Keratinocyte (primary cell): ENCODE measurements around the gene SLC15A3. TPM values are rescaled to one million over a fixed set of nuclear protein-coding genes. Genes with fewer than 3 reads are reported as not detected.

Experiments used
- DNase-seq: peaks from one replicate; pipeline ENCODE4 v3.0.0-alpha.2; 2011; ENCODE audit warnings: low read depth, missing footprints, low spot score
- FAIRE-seq: peaks from 2 replicates; lab custom pipeline; 2011; peaks lifted over from hg19 to GRCh38; lab: Jason Lieb, UNC
- H2AFZ ChIP-seq: 2 replicates; pipeline ENCODE4 v1.6.0; 2012; ENCODE audit warnings: low read length, control low read depth, inconsistent platforms; ENCODE audit not compliant: control insufficient read depth
- H3K27ac ChIP-seq: 2 replicates; pipeline ENCODE4 v1.5.1; 2011; ENCODE audit warnings: low read length; ENCODE audit not compliant: control insufficient read depth, insufficient read depth
- H3K27me3 ChIP-seq: 3 replicates; pipeline ENCODE4 v1.6.0; 2011; ENCODE audit warnings: low read length; ENCODE audit not compliant: control insufficient read depth, insufficient read depth; ENCODE audit errors: extremely low read depth
- H3K36me3 ChIP-seq, 2 experiments: 2 replicates in 1 of 2; 3 replicates in 1 of 2; pipeline ENCODE4 v1.5.1; 2011; ENCODE audit warnings: low read length in 2 of 2, mild to moderate bottlenecking in 1 of 2; ENCODE audit not compliant: control insufficient read depth in 2 of 2, insufficient read depth in 2 of 2; ENCODE audit errors: extremely low read depth in 1 of 2
- H3K4me1 ChIP-seq: 3 replicates; pipeline ENCODE4 v1.5.1; 2011; ENCODE audit warnings: low read length; ENCODE audit not compliant: control insufficient read depth, insufficient read depth; ENCODE audit errors: extremely low read depth
- H3K4me2 ChIP-seq: 3 replicates; pipeline ENCODE4 v1.6.0; 2011; ENCODE audit warnings: low read depth, low read length; ENCODE audit not compliant: control insufficient read depth, insufficient read depth; ENCODE audit errors: extremely low read depth
- H3K4me3 ChIP-seq, 3 experiments: fragments of 200-600 bp in 1 of 3; sonication (generic) in 1 of 3; 2 replicates in 2 of 3; 3 replicates in 1 of 3; pipeline ENCODE4 v1.5.1; 2011 to 2016; ENCODE audit warnings: low read length in 3 of 3, mild to moderate bottlenecking in 3 of 3, control low read depth in 2 of 3, inconsistent platforms in 1 of 3, low read depth in 1 of 3, mixed read lengths in 1 of 3, mixed run types in 1 of 3, moderate library complexity in 1 of 3; ENCODE audit not compliant: control insufficient read depth in 2 of 3, insufficient read depth in 2 of 3; ENCODE audit errors: extremely low read depth in 1 of 3
- H3K79me2 ChIP-seq: 2 replicates; pipeline ENCODE4 v1.6.0; 2012; ENCODE audit warnings: low read length; ENCODE audit not compliant: control insufficient read depth, insufficient read depth
- H3K9ac ChIP-seq: 3 replicates; pipeline ENCODE4 v1.6.0; 2011; ENCODE audit warnings: low read length; ENCODE audit not compliant: control insufficient read depth, insufficient read depth; ENCODE audit errors: extremely low read depth
- H3K9me1 ChIP-seq: 3 replicates; pipeline ENCODE4 v1.6.0; 2011; ENCODE audit warnings: low read length; ENCODE audit not compliant: control insufficient read depth, insufficient read depth; ENCODE audit errors: extremely low read depth
- H3K9me3 ChIP-seq: 2 replicates; pipeline ENCODE4 v1.5.1; 2012; ENCODE audit warnings: low read depth, low read length; ENCODE audit not compliant: control insufficient read depth
- H4K20me1 ChIP-seq: 3 replicates; pipeline ENCODE4 v1.6.0; 2011; ENCODE audit warnings: low read length; ENCODE audit not compliant: control insufficient read depth, insufficient read depth; ENCODE audit errors: extremely low read depth
- EZH2 ChIP-seq: IDR thresholded peaks from one replicate; pipeline ENCODE4 v1.6.1; 2012; ENCODE audit warnings: inconsistent platforms, mild to moderate bottlenecking, low read length, moderate library complexity
- dilution Hi-C: fragments of 300-500 bp; cut with MboI; formaldehyde crosslinking; loops from one replicate; pipeline ENCODE4 v1.7.0; 2020; ENCODE audit warnings: low sequenced_read_pairs; ENCODE audit not compliant: extremely low pct_ligation_motif_present
- polyA plus RNA-seq, 5 experiments: library from polyadenylated mRNA; depleted of rRNA in 3 of 5; stranded (reverse) in 3 of 5; stranded (forward) in 1 of 5; unstranded in 1 of 5; fragments of >200 nt; gene quantifications; 1 replicate in 1 of 5; 2 replicates in 3 of 5; 3 replicates in 1 of 5; pipeline versions ENCODE4 v1.2.1 to v1.2.3, GENCODE V29; 2011 to 2012; ENCODE audit warnings: missing spikeins in 2 of 5, low read depth in 1 of 5, low replicate concordance in 1 of 5
- TF ChIP-seq, protein P1 (sequence below), 3 experiments: IDR thresholded peaks in 1 of 3; conservative IDR thresholded peaks in 1 of 3; optimal IDR thresholded peaks in 1 of 3; 2 replicates in 2 of 3; 3 replicates in 1 of 3; pipeline versions ENCODE3 to v1.5.1; 2011; ENCODE audit warnings: low read length in 3 of 3, mild to moderate bottlenecking in 3 of 3, moderate library complexity in 2 of 3, control low read depth in 1 of 3, inconsistent platforms in 1 of 3; ENCODE audit not compliant: insufficient read depth in 2 of 3; ENCODE audit errors: extremely low read depth in 1 of 3

SLC15A3 gene
- polyA plus RNA-seq, 1 donor (not counting 4 experiments of a cell fraction or from before 2014, with no cell fraction given): 1.0 TPM

DNA sequence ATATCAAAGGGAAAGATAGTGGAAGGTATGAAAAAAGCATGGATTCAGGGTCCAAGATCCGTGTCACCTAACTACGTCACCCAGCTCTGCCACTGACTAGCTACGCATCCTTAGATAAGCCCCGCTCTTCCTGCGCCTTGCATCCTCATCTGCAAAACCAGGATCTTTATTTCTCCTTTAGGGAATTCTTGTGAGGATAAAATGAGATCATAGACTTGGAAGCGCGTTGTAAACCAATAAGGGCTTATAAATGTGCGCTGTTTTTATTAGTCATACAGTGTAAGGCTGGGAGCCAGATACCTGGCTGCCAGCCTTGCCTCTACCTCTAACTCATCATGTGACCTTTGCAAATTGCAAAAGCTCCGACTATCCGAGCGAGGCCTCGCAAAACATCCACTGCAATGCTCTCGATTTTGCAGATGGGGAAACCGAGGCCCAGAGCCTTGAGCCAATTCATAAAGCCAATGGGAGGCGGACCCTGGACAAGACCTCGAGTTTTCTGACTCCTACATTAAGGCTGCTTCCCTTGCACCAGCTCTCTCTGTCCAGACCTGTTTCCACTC, 46.3 kb downstream of the SLC15A3 start:
- peak; percentile 13 for FAIRE-seq
- peak overlapping the region; percentile 81 for H3K4me2 ChIP-seq
- dilution Hi-C loops: no loop called here

GRCh38 chr11:60905047-60905446, 46.9 kb downstream of the SLC15A3 start:
- no peaks in the 10 kb centered on the region for H3K9me3 ChIP-seq
- H3K4me2 ChIP-seq: peak overlapping the region; percentile 81
- no peaks in the 10 kb centered on the region for H3K27me3 ChIP-seq
- peaks cover 39% of the 10 kb centered on the region for H3K79me2 ChIP-seq
- peak overlapping the region; percentile 94 for H3K9ac ChIP-seq
- no peak for TF ChIP-seq EZH2
- TF ChIP-seq, protein P1, sequence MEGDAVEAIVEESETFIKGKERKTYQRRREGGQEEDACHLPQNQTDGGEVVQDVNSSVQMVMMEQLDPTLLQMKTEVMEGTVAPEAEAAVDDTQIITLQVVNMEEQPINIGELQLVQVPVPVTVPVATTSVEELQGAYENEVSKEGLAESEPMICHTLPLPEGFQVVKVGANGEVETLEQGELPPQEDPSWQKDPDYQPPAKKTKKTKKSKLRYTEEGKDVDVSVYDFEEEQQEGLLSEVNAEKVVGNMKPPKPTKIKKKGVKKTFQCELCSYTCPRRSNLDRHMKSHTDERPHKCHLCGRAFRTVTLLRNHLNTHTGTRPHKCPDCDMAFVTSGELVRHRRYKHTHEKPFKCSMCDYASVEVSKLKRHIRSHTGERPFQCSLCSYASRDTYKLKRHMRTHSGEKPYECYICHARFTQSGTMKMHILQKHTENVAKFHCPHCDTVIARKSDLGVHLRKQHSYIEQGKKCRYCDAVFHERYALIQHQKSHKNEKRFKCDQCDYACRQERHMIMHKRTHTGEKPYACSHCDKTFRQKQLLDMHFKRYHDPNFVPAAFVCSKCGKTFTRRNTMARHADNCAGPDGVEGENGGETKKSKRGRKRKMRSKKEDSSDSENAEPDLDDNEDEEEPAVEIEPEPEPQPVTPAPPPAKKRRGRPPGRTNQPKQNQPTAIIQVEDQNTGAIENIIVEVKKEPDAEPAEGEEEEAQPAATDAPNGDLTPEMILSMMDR (optimal IDR thresholded peaks at IDR 0.05 in 1 of 3, IDR thresholded peaks at IDR 0.05 in 1 of 3, conservative IDR thresholded peaks at IDR 0.05 in 1 of 3; ENCODE audit: extremely low read depth in 1 of 3, insufficient read depth in 2 of 3, low read length in 3 of 3): no peak
- DNase-seq (no peak), FAIRE-seq (no peak)
- peak overlapping the region; percentile 93 for H3K27ac ChIP-seq
- H4K20me1 ChIP-seq: peaks cover 10% of the 10 kb centered on the region
- no peak overlapping the region for H2AFZ ChIP-seq
- H3K4me3 ChIP-seq: peak overlapping the region; percentile 79 to 93 (median 80)
- dilution Hi-C loops: no loop called here
- H3K4me1 ChIP-seq: peaks cover 11% of the 10 kb centered on the region
- H3K36me3 ChIP-seq: peaks cover 14 to 30% of the 10 kb centered on the region in 2 experiments
- no peaks in the 10 kb centered on the region for H3K9me1 ChIP-seq

More for the DNA sequence above, 46.3 kb downstream of the SLC15A3 start:
- no peaks in the 10 kb centered on the region for H3K9me1 ChIP-seq
- peaks cover 9 to 26% of the 10 kb centered on the region in 2 experiments for H3K36me3 ChIP-seq
- H2AFZ ChIP-seq: peak overlapping the region; percentile 69
- peak overlapping the region; percentile 93 for H3K27ac ChIP-seq
- no peak for DNase-seq
- peak overlapping the region; percentile 79 to 93 (median 80) for H3K4me3 ChIP-seq
- H4K20me1 ChIP-seq: peaks cover 10% of the 10 kb centered on the region
- peak overlapping the region; percentile 94 for H3K9ac ChIP-seq
- peaks cover 11% of the 10 kb centered on the region for H3K4me1 ChIP-seq
- H3K79me2 ChIP-seq: peaks cover 39% of the 10 kb centered on the region
- no peak for TF ChIP-seq EZH2
- TF ChIP-seq, protein P1 (optimal IDR thresholded peaks at IDR 0.05 in 1 of 3, IDR thresholded peaks at IDR 0.05 in 1 of 3, conservative IDR thresholded peaks at IDR 0.05 in 1 of 3; ENCODE audit: extremely low read depth in 1 of 3, insufficient read depth in 2 of 3, low read length in 3 of 3): no peak
- no peaks in the 10 kb centered on the region for H3K9me3 ChIP-seq
- no peaks in the 10 kb centered on the region for H3K27me3 ChIP-seq
